A673 (cell line): ENCODE measurements around the gene RHBDD2. TPM values are rescaled to one million over a fixed set of nuclear protein-coding genes. Genes with fewer than 3 reads are reported as not detected.
A peak's percentile ranks its signal among the peaks of the same experiment; 100 is the strongest.

Experiments
- BruUV-seq: library from RNA; stranded (reverse); fragments of 400-500 nt; replicated peaks from 2 replicates; lab custom pipeline; 2021; lab: Mats Ljungman, UMichigan
- CTCF ChIA-PET: fragments of 300-600 bp; sonication (Branson Sonifier 250); formaldehyde crosslinking; loops from one replicate; lab custom pipeline; 2022; ENCODE audit warnings: antibody characterized with exemption; lab: Charles Lee
- POLR2A ChIA-PET: fragments of 300-600 bp; sonication (Branson Sonifier 250); formaldehyde crosslinking; loops from one replicate; lab custom pipeline; 2022; ENCODE audit warnings: antibody characterized with exemption; ENCODE audit not compliant: low non-redundant PET; lab: Charles Lee
- DNase-seq: peaks from one replicate; pipeline ENCODE4 v3.0.0-alpha.2; 2015; ENCODE audit warnings: low spot score
- H3K27ac ChIP-seq: fragments of 200-600 bp; sonication (generic); 2 replicates; pipeline ENCODE4 v1.5.1; 2016; ENCODE audit warnings: mixed run types, low read depth, mild to moderate bottlenecking, mixed read lengths, antibody characterized with exemption, low read length; ENCODE audit not compliant: poor library complexity, severe bottlenecking
- H3K27me3 ChIP-seq: fragments of 200-600 bp; sonication (generic); replicated peaks from 2 replicates; pipeline ENCODE4 v1.6.1; 2017; ENCODE audit warnings: mixed run types, low read depth, mild to moderate bottlenecking, mixed read lengths, antibody characterized with exemption, low read length; ENCODE audit not compliant: insufficient read depth, poor library complexity
- H3K36me3 ChIP-seq: fragments of 200-600 bp; sonication (generic); 2 replicates; pipeline ENCODE4 v1.6.1; 2016; ENCODE audit warnings: mixed run types, mild to moderate bottlenecking, mixed read lengths, antibody characterized with exemption, low read length; ENCODE audit not compliant: insufficient read depth, poor library complexity, severe bottlenecking
- H3K4me1 ChIP-seq: fragments of 200-600 bp; sonication (generic); 2 replicates; pipeline ENCODE4 v1.6.1; 2017; ENCODE audit warnings: mixed run types, mild to moderate bottlenecking, mixed read lengths, antibody characterized with exemption, low read length; ENCODE audit not compliant: insufficient read depth, poor library complexity, severe bottlenecking
- H3K4me3 ChIP-seq: fragments of 200-600 bp; sonication (generic); 2 replicates; pipeline ENCODE4 v1.5.1; 2016; ENCODE audit warnings: low read depth, mixed run types, mild to moderate bottlenecking, mixed read lengths, low read length; ENCODE audit not compliant: poor library complexity, severe bottlenecking
- H3K9me3 ChIP-seq: fragments of 200-600 bp; sonication (generic); 2 replicates; pipeline ENCODE4 v1.6.1; 2016; ENCODE audit warnings: mixed run types, low read depth, mild to moderate bottlenecking, mixed read lengths, antibody characterized with exemption, low read length; ENCODE audit not compliant: poor library complexity, severe bottlenecking
- CTCF ChIP-seq: fragments of 300-800, 200-600 bp; sonication (generic); conservative IDR thresholded peaks from 2 replicates; pipeline ENCODE4 v1.5.1; 2017; ENCODE audit warnings: low read depth, mild to moderate bottlenecking, antibody characterized with exemption, low read length, moderate library complexity, mixed read lengths
- EZH2 ChIP-seq: fragments of 200-600 bp; sonication (generic); IDR thresholded peaks from 2 replicates; pipeline ENCODE4 v1.6.1; 2017; ENCODE audit warnings: borderline replicate concordance, low read depth, mild to moderate bottlenecking, mixed read lengths, antibody characterized with exemption, low read length; ENCODE audit not compliant: poor library complexity, severe bottlenecking
- intact Hi-C: fragments of 100-400 bp; cut with micrococcal nuclease; formaldehyde crosslinking; loops from one replicate; pipeline ENCODE4 v1.10.0; 2022; ENCODE audit not compliant: unreplicated experiment
- total RNA-seq: library from RNA; stranded (reverse); gene quantifications from 2 replicates; pipeline ENCODE4 v1.2.3, GENCODE V29; 2021

RHBDD2 gene
- total RNA-seq, 1 experiment from 2014 or later = 86.5 TPM

- Histone ChIP-seq H3K27ac (no peak overlapping the region), H3K27me3 (no peaks in the 10 kb centered on the region), H3K36me3 (no peaks in the 10 kb centered on the region), H3K4me1 (peaks cover 18% of the 10 kb centered on the region), H3K4me3 (no peak overlapping the region), H3K9me3 (no peaks in the 10 kb centered on the region)
- DNase-seq = no peak
- BruUV-seq = no TSS peak
- TF ChIP-seq CTCF (no peak), EZH2 (no peak)
- POLR2A ChIA-PET = no interaction called here
- intact Hi-C loops = no loop called here
- CTCF ChIA-PET = no interaction called here
Measured at GRCh38 chr7:75875113-75876080, 3.4 kb upstream of the RHBDD2 start.

GRCh38 chr7:75876126-75876881 lies 2.5 kb upstream of the RHBDD2 start:
- no peak for TF ChIP-seq CTCF
- TF ChIP-seq EZH2 = no peak
- Histone ChIP-seq H3K4me3 (no peak overlapping the region), H3K36me3 (peaks cover 2% of the 10 kb centered on the region), H3K9me3 (no peaks in the 10 kb centered on the region), H3K27me3 (no peaks in the 10 kb centered on the region), H3K27ac (no peak overlapping the region), H3K4me1 (peaks cover 24% of the 10 kb centered on the region)
- BruUV-seq = no TSS peak
- ChIA-PET CTCF (no interaction called here), POLR2A (no interaction called here)
- no peak for DNase-seq
- intact Hi-C loops = no loop called here

GRCh38 chr7:75878312-75878768 lies 494 bp upstream of the RHBDD2 start:
- peak overlapping the region; percentile 47 for H3K27ac ChIP-seq
- peak overlapping the region; percentile 75 for H3K4me3 ChIP-seq
- TF ChIP-seq EZH2 (no peak), CTCF (no peak)
- H3K36me3 ChIP-seq = peaks cover 21% of the 10 kb centered on the region
- POLR2A ChIA-PET = no interaction called here
- no peak for DNase-seq
- BruUV-seq = TSS peak; percentile 82
- intact Hi-C loops = no loop called here
- no peaks in the 10 kb centered on the region for H3K27me3 ChIP-seq
- H3K9me3 ChIP-seq = no peaks in the 10 kb centered on the region
- CTCF ChIA-PET = no interaction called here
- peaks cover 18% of the 10 kb centered on the region for H3K4me1 ChIP-seq
